Fibroblast of mammary gland (primary cell): ENCODE results near the gene NFS1.
"Not testable (repeated sequence)": the region's sequence is repeated elsewhere in the genome, so short reads cannot be mapped to it uniquely, and the experiment has no call there.

Experiments
- DNase-seq: peaks from one replicate; pipeline ENCODE4 v3.0.0-alpha.2; 2010; ENCODE audit warnings: low read depth
- H3K4me3 ChIP-seq: 2 replicates; pipeline ENCODE4 v1.5.1; 2011; ENCODE audit warnings: low read depth, mild to moderate bottlenecking, low read length, moderate library complexity; ENCODE audit not compliant: control insufficient read depth
- CTCF ChIP-seq: conservative IDR thresholded peaks from 2 replicates; pipeline ENCODE4 v1.5.1; 2011; ENCODE audit warnings: low read depth, low read length, inconsistent platforms; ENCODE audit not compliant: control insufficient read depth, insufficient read depth

Gene NFS1

DNA sequence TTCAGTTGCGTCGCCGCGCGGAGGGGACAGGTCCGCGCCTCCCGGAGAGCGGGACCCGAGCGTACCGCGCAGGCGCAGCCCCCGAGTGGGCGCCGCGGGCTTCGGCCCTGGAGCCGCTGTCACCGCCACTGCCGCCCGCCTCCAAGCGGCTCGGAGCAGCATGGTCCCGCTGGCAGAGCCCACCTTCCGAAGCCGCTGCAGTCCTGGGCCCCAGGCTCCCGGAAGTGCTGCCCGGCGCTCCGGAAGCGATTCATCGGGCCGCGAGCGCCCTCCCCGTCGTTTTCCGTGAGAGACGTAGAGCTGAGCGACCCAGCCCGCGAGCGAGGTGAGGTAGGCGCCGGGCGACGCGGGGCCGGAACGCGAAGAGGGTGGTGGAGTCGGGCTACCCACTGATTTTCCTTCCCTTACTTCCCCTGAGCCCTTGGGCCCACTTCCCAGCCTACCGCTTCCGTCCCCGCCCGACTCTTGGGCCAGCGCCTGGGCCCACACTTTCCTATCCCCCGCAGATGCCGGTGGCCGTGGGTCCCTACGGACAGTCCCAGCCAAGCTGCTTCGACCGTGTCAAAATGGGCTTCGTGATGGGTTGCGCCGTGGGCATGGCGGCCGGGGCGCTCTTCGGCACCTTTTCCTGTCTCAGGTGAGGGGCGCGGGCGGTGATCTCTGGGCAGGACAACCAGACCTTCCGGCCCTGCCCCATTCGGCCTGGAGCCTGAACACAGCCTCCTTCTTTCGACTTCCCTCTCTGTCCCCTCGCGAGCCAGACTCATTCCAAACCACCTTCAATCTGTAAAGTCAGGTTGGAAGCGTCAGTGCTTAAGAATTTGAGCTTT, at the start of gene NFS1, which contains the start of gene ROMO1:
Gene NFS1 (minus strand): TSS at position 226 of the 830 bp plus-strand sequence. CDS start 64 bp downstream, at position 162.
Gene ROMO1 (plus strand): TSS at position 279 of the 830 bp plus-strand sequence. CDS start 228 bp downstream, at position 507.
- no peak for TF ChIP-seq CTCF
- peak within 1 kb of the TSS; percentile 97 for H3K4me3 ChIP-seq
- peak; percentile 71 for DNase-seq

GRCh38 chr20:35744492-35744841, 45.3 kb upstream of the NFS1 start:
- not testable (repeated sequence) for DNase-seq, H3K4me3 ChIP-seq

GRCh38 chr20:35743693-35744491, 44.7 kb upstream of the NFS1 start:
- no peak overlapping the region for H3K4me3 ChIP-seq
- TF ChIP-seq CTCF: no peak
- DNase-seq: no peak

GRCh38 chr20:35742741-35743523, 43.8 kb upstream of the NFS1 start:
- no peak for TF ChIP-seq CTCF
- peak; percentile 32 for DNase-seq

DNA sequence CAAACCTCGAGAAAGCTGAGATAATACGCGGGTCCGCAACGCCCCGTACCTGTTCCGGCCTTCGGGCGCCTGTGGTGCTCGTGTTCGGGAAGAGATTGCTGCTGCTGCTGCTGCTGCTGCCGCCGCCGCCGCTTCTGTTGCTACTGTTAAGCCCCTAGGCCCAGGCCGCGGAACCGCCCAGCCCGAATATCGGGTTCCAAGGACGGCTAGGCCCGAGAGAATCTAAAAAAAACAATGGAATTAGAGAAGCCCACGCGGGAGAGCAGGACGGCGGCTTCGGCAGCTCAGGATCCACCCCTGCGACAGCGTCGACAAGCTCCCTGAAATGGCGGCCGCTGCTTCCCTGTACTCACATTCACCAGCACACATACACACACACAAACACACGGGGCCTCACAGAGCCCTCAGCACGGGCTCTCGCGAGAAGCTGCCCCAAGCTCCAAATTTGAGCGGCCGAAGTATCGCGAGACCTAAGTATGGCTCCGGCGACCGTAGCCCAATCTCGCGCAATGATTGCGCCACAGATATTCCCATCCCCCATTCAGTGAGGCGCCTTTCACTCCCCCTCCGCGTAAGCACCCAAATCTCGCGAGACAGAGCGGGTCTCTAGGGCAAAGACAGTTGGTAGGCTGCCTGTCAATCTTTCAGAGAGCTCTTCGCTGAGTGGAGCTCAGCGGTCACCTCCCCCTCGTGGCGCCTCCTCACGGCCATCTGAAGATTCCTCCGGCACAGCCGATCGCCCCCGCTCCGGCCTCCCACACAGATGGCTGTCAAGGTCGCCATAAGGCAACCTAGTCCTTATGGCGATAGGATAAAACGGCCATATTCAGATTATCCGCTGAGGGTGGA, 43.0 kb upstream of the NFS1 start, which contains the start of gene RBM39:
Gene RBM39 (minus strand): TSS at position 369 of the 849 bp plus-strand sequence. CDS start 1,386 bp downstream, outside the sequence.
- peak; percentile 36 for TF ChIP-seq CTCF
- peak; percentile 100 for DNase-seq
- H3K4me3 ChIP-seq: peak within 1 kb of the TSS; percentile 96

More at GRCh38 chr20:35742741-35743523, 43.8 kb upstream of the NFS1 start:
- peak overlapping the region; percentile 49 for H3K4me3 ChIP-seq

- peak; percentile 34 for TF ChIP-seq CTCF
- DNase-seq: peak; percentile 62
- peak overlapping the region; percentile 96 for H3K4me3 ChIP-seq
These were observed 40.4 kb upstream of the NFS1 start for GRCh38 chr20:35739294-35740163.
